CD4-positive, alpha-beta T cell treated with Interleukin-15 for 4 hours (primary cell): ENCODE results near the gene BID.

ENCODE experiments used
- DNase-seq: peaks from one replicate; pipeline ENCODE4 v3.0.0-alpha.2; 2020; ENCODE audit warnings: low spot score

Gene BID

DNA sequence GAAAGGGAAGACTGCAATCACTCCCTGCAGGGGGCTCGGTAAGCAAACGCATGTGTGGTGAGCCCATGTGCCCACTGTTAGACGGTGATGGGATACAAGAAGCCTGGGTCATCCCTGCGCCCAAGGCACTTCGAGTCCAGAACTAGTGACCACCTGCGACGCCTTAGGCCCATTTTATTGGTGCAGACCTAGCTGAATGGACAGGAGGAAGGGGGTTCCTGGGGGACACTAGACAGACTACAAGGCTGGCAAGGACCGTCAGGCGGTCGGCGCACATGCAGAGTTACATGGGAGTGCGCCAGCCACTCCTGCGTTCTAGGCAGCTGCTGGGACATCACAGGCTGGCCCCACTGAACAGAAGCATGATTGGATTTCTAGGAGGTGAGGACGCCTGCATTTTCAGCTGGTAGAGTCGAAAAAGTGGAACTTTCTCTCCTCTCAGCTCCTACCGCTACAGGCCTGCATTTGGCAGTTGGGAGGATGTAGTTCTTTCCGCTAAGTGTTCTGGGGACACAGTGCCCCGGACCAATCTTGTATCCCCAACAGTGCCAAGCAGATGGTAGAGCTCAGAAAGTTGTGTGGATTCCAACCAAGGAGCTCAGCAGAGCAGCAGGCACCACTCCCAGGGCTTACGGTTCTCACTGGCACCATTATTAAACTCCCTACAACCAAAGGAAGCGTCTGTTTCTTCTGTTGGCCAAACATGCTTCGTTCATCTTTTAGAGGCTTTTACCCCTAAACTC, 35.7 kb downstream of the BID start:
- no peak for DNase-seq

DNA sequence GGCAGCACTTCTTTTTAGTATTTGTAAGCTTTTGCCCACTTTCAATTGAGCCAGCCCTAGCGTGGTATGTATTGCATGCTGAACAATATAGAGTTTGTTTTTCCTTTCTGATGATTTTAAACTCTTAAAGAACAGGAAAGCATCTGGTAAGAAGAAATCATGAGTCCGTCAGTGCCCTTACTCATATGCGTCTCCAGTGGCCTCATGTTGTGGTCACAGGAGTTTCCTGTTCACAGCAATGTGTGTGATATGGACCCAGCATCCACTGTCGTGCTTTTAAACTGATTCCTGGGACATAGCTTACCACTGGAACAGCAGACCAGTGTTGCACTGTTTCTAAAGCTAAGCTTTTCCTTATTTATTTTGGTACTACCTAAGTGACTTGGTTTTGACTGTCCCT, 40.1 kb downstream of the BID start:
- DNase-seq: no peak

DNA sequence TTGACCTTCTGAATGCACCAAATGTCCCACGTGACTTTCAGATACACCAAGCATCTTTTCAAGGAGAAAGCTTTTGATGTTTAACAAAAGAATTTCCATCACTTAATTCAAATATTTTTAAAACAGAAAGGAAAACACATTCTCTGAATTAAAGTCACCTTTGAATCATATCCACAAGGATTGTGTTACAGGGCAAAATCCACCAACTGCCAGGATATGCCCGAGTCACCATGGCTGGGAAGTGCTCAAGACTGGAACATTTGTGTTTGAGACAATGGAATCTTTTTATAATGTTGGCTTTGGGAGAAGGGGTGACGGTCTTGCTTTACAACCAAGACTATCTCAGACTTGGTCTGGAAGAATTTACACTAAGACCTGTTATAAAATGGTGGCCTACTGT, 40.8 kb downstream of the BID start:
- DNase-seq: no peak

DNA sequence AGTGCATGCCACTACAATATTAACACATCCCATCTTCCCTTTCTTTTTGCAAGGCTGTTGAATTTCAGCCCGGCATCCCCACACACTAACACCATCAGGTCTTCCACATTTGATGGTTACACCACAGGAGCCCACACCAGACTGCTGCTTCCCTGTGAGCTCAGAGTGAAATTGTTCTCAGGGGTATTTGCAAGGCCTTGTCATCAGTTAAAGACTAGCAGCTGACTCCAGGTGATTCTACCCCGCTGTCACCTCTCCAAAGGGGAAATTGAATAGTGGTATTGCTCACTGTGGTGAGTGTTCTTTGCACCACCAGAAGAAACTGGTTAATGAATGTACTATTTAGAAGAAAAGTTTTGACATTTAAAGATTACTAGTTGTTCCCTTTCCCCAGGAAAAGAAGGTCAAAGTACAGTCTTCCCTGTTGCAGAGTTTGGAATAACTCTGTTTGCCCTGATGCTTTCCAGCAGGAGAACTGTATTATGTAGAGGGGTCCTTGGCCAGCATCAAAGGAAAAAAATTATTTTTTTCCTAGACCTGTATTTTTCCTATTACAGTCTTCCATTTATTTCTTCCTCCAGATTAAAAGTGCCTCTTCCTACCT, 41.9 kb downstream of the BID start:
- DNase-seq: no peak

DNA sequence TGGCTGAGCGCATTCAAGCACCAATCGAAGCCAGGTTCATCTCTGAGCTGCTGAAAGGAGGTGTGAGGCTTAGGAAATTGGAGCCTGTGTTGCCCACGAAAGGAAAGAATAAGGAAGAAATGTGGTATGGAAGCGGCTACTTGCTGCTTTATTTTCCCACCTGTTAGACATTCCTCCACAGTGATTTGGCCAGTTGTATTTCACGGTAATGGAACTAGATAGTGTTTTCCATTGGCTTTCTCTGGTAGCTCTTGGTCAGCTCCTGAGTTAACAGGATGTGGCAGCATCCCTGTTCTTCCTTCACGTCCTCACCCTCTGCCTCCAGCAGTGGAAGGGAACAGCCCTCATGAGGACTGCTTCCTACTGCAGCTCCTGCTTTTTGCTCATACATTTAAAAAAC, 44.7 kb downstream of the BID start:
- no peak for DNase-seq

DNA sequence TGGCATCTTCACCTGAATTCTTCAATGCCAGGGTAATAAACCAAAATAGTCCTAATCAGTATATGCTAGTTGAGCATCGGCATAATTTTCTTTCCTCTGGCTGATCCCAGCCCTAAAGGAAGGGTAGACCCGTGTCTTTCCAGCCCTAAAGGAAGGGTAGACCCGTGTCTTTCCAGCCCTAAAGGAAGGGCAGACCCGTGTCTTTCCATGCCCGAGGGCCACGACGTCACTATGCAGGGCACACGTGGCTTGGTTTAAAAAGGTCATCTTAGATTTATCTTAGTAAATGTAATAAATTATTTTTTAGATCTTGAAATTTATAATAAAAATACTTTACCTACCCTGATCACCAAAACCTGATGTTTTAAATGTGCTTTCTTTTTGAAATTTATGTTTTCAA, 45.5 kb downstream of the BID start:
- no peak for DNase-seq

DNA sequence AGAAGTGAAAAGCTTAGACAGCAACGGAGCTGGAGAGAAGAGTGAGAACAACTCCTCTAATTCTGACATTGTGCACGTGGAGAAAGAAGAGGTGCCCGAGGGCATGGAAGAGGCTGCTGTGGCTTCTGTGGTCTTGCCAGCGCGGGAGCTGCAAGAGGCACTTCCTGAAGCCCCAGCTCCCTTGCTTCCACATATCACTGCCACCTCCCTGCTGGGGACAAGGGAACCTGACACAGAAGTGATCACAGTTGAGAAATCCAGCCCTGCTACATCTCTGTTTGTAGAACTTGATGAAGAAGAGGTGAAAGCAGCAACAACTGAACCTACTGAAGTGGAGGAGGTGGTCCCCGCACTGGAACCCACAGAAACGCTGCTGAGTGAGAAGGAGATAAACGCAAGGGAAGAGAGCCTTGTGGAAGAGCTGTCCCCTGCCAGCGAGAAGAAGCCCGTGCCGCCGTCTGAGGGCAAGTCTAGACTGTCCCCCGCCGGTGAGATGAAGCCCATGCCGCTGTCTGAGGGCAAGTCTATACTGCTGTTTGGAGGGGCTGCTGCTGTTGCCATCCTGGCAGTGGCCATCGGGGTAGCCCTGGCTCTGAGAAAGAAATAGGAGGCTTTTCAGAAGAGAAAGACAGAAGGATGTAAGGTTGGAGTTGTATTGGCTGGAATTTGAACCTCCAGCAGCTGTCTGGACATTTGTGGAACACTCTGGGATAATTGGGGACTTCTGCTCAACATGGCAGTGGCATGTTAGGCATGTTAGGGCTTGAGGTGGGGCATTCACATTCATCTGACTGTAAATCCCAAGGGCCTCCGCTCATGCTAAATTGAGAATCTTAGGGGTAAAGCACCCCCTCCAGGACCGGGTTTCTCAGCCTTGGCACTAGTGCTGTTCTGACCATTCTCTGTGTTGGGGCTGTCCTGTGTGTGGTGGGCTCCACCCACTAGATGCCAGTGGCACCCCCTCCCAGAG, 47.1 kb downstream of the BID start:
- no peak for DNase-seq

DNA sequence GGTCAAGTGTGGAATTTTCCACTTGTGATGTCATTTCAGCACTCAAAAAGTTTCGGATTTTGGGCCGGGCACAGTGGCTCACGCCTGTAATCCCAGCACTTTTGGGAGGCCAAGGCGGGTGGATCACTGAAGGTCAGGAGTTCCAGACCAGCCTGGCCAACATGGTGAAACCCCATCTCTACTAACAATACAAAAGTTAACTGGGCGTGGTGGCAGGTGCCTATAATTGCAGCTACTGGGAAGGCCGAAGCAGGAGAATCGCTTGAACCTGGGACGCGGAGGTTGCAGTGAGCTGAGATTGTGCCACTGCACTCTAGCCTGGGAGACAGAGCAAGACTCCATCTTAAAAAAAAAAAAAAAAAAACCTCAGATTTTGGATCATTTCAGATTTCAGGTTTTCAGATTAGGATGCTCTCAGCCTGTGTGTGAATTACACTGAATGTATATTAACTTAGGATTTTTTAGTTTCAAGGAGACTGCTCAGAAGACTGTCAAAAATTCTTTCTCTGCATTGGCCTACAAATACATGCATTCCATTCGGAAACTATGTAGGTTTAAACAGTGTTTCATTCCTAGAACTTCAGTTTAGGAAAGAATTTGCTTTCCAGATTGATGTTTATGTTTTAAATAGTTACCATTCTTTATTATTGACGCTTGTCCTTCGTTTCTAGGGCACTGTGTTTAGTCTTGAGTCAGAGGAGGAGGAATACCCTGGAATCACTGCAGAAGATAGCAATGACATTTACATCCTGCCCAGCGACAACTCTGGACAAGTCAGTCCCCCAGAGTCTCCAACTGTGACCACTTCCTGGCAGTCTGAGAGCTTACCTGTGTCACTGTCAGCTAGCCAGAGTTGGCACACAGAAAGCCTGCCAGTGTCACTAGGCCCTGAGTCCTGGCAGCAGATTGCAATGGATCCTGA, 48.0 kb downstream of the BID start:
- DNase-seq: no peak

DNA sequence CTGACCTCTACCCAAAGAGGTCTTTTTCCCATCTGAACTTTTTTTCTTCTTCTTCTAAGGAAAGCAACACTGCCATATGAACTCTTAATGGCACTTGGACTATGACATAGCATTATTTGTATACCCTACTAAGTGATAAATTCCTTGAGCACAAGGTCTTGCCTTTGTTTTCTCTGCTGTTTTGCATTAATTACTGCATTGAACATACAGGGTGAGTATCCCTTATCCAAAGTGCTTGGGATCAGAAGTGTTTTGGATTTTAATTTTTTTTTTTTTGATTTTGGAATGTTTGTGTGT, 48.8 kb downstream of the BID start:
- DNase-seq: no peak

DNA sequence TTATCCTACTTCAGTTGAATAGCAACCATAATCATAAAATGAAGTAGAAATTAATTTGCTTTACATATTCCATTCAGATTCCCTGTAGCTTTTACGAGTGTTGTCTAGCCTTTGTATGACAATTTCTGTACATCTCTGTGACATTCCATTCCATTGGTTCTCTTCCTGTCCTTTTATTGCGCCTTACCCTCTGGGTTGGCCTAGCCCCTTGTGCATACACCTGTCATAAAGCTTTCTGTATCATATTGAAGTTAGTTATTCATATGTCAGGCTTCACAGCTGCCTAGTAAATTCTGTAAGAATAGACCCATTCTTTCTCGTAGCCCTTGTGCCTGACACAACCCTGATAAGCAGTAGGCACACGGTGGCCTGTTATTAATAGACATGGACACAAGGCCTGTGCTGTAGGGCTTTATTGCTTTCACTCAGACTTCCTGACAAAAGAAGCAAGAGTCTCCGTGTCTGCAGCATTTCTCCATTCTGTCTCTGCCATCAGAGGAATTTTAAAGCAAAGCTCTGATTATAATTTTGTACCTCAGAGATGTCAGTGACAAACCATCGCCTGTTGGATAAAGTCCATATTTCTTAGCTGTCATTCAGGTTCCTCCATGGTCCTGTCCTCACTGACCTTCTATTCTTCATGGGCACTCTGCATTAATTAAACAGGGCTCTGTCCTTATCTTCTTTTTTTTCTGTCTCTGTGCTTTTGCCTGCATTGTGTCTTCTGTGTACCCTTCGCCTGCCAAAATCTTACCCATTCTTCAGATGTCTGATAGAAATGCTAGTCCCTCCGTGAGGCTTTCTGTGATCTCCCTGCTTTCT, 49.4 kb downstream of the BID start:
- DNase-seq: no peak

DNA sequence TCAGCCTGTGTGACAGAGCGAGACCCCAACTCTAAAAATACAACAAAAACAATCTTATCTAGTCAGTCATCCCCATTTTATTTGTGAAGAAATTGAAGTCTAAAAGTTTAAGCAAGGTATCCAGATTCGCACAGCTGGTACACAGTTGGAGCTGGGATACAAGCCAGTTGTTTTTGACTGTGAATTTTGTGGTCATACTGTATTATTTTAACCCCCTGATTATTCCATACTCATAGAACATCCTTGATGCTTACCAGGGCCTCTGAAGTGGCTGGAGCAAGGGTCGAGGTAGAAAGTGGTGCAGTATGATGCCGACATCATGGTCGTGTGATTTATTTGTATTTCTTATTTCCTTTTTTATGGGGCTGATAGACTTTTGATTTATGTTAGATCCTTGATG, 50.0 kb downstream of the BID start:
- no peak for DNase-seq

DNA sequence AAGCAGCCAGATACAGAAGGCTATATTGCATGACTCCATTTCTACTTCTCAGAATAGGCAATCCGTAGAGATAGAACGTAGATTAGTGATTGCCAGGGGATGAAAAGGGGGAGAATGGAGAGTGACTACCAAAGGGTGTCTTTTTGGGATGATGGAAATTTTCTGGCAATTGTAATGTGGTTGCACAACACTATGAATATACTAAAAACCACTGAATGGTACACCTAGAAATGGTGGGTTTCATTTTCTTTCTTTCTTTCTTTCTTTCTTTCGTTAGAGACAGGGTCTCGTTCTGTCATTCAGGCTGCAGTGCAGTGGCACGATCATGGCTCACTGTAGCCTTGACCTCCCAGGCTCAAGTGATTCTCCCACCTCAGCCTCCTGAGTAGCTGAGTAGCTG, 54.4 kb downstream of the BID start:
- DNase-seq: no peak

DNA sequence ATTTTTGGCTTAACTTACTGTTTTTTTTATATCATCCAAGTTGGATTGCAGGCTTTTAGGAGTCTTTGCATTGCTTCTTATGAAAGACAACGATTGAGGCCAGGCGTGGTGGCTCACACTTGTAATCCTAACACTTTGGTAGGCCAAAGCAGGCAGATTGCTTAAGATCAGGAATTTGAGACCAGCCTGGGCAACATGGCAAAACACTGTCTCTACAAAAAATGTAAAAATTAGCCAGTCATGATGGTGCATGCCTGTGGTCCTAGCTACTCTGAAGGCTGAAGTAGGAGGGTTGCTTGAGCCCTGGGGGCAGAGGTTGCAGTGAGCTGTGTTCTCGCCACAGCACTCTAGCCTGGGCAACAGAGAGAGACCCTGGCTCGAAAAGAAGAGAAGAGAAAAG, 56.6 kb downstream of the BID start:
- no peak for DNase-seq

DNA sequence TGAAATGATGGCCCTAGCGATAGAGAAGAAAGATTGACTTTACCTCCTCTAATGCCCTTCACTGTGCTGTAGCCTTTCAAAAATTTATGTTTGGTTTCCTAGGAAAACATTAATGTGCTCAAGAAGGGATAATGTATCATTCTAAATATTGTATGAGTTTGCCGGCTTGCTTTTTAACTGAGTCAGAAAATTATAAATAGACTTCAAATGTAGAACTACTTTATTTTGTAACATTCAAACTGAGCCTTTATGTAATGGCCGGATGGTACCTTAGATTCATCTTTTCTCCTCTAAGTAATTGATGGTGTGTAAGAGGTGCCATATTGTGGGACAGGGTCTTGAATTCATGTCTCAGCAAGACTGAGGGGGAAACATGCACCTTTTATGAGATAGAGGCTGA, 57.7 kb downstream of the BID start:
- DNase-seq: no peak

DNA sequence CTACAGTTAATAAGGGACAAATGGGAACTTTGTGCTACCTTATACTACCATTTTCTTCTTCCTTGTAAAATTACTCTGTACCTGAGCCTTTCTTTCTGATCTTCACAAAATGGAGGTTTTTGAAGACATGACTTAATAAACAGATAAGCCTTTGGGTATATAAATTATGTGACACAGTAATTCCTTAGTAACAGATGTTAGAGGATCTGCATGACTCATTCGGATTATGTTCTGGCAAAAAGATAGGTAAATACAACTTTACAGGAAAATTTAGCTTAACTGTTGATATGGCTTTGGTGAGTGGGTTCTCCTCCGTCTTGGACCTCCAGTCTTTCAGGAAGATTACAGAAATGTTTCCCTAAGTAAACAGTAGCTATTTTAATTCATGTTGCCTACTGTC, 61.8 kb downstream of the BID start:
- no peak for DNase-seq

DNA sequence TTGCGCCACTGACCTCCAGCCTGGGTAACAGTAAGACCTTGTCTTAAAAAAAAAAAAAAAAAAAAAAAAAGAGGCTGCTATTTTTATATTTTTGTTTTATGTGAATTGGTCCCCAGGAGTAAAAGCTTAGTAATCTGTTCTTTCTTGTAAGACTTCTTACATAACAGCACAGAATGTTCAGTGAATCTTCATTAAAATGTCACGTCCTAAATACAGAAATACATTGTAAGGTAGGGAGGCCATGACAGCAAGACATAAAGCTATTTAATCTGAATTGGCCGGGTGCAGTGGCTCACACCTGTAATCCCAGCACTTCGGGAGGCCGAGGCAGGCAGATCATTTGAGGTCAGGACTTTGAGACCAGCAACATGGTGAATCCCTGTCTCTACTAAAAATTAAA, 64.2 kb downstream of the BID start:
- DNase-seq: no peak

DNA sequence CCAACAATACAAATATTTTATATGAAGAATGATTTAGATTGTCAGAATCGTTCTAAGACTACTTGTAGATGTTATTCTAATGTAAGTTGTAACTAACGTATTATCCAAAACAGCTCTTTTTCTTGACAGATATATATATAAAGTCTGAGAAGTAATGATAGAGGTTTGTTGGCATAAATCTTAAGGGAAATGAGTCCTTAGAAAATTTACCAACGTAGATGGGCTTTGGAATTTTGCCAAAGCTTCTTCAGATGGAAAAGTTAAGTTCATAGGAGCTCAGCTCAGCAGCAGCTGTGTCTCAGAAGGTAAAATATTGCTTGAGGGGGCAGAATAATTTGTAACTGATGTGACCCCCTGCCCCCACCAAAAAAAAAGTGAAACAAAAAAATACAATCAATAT, 66.7 kb downstream of the BID start:
- DNase-seq: no peak

DNA sequence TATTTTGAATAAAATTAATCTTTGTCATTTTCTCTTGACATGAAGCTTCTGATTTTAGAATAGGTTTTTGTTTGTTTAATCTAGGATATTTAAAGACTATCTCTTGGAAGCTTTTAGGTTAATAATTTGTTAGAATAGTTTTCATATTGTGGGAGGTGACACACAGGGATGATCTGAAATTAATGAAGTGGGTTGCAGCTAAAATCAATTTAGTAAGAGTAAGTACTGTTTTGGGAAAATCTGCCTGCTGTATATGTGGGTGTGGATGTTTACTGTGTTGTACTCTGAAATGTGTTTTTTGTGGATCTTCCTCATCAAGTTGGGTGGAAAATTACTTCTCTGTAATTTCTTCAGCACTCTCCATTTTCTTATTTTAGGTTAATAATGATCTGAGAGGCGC, 67.3 kb downstream of the BID start:
- no peak for DNase-seq

DNA sequence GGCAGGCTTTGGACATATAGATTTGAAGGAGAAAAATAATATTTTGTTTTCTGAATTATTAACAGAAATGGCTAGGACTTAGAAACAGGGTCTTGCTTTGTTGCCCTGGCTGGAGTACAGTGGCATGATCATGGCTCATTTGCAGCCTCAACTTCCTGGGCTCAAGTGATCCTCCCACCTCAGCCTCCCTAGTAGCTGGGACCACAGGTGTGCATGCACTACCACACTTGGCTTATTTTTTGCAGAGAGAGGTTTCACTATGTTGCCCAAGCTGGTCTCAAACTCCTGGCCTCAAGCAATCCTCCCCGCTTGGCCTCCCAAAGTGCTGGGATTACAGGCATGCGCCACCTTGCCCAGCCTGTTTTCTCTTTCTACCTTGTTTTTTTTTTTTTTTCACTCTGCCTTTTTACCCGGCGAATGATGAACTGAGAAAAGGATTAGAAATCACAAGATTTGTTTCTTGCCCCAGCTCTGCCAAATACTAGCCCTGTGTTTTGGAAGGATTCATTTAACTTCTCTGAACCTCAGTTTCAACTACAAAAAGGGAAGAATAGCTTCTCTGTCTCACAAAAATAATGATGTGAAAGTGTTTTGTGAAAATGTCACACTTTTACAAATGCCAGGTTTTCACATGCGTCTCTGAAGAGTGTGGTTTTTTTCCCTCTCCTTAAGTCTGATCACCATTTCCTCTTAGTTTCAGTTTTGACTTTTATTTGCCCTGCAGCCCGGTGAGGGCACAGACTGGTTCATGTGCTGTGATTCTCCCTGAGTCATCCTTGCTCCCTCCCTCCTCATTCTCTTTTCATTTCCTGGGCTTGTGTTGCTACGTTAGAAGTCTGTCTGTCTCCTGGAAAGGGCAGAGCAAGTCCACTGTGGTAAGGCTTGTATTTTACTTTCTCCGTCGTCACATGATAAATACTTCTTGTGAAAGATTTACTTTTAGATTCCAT, 68.0 kb downstream of the BID start:
- peak; percentile 44 for DNase-seq

DNA sequence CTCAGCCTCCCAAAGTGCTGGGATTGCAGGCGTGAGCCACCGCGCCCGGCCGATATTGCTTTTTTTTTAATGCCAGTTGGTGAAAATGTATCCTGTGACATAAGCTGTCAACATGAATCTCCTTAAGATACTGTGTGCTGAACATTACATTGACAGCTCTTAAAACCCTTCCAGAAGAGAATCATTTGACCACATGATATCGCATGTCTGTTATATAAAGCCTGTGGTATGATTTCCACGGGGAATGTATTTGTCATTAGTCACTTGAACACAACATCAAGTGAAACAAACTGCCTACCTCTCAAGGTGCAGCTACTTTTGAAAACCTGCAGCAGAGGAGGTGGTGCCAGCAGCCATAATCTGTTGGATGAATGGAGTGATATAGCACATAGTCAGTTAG, 68.7 kb downstream of the BID start:
- no peak for DNase-seq
